Epithelial cell of proximal tubule (primary cell): Measurements from ENCODE around the gene VGLL2. TPM values are rescaled to one million over a fixed set of nuclear protein-coding genes. Genes with fewer than 3 reads are reported as not detected.

Experiments
- DNase-seq: peaks from one replicate; pipeline ENCODE4 v3.0.0-alpha.2; 2011; ENCODE audit warnings: low read depth
- H3K4me3 ChIP-seq: 2 replicates; pipeline ENCODE4 v1.5.1; 2011; ENCODE audit warnings: low read depth, mild to moderate bottlenecking, low read length
- CTCF ChIP-seq: conservative IDR thresholded peaks from 2 replicates; pipeline ENCODE4 v1.5.1; 2012; ENCODE audit warnings: low read depth, mild to moderate bottlenecking, low read length
- total RNA-seq: library from RNA; depleted of rRNA; stranded (reverse); fragments of >200 nt; gene quantifications from 2 replicates; pipeline ENCODE4 v1.2.3, GENCODE V29; 2015

Gene VGLL2
- total RNA-seq, 1 donor from 2014 or later: not detected

GRCh38 chr6:117263353-117263927 is 1.9 kb upstream of the VGLL2 start:
- no peak overlapping the region for H3K4me3 ChIP-seq
- DNase-seq: no peak
- TF ChIP-seq CTCF: no peak

- no peak for TF ChIP-seq CTCF
- no peak for DNase-seq
- H3K4me3 ChIP-seq: peak overlapping the region; percentile 37
Observed at GRCh38 chr6:117264369-117264691, 1.0 kb upstream of the VGLL2 start.

GRCh38 chr6:117264692-117265409 is 507 bp upstream of the VGLL2 start:
- no peak for DNase-seq
- peak overlapping the region; percentile 37 for H3K4me3 ChIP-seq
- TF ChIP-seq CTCF: no peak

- no peak for TF ChIP-seq CTCF
- H3K4me3 ChIP-seq: no peak overlapping the region
- DNase-seq: no peak
Observed at GRCh38 chr6:117266257-117267053, 1.1 kb downstream of the VGLL2 start.

GRCh38 chr6:117267054-117267347 is 1.6 kb downstream of the VGLL2 start:
- no peak for TF ChIP-seq CTCF
- no peak for DNase-seq
- no peak overlapping the region for H3K4me3 ChIP-seq

GRCh38 chr6:117267766-117268534 is 2.6 kb downstream of the VGLL2 start:
- no peak for DNase-seq
- TF ChIP-seq CTCF: no peak
- no peak overlapping the region for H3K4me3 ChIP-seq
